Measurements from ENCODE around the gene ENTPD1.

ENTPD1 gene

DNA sequence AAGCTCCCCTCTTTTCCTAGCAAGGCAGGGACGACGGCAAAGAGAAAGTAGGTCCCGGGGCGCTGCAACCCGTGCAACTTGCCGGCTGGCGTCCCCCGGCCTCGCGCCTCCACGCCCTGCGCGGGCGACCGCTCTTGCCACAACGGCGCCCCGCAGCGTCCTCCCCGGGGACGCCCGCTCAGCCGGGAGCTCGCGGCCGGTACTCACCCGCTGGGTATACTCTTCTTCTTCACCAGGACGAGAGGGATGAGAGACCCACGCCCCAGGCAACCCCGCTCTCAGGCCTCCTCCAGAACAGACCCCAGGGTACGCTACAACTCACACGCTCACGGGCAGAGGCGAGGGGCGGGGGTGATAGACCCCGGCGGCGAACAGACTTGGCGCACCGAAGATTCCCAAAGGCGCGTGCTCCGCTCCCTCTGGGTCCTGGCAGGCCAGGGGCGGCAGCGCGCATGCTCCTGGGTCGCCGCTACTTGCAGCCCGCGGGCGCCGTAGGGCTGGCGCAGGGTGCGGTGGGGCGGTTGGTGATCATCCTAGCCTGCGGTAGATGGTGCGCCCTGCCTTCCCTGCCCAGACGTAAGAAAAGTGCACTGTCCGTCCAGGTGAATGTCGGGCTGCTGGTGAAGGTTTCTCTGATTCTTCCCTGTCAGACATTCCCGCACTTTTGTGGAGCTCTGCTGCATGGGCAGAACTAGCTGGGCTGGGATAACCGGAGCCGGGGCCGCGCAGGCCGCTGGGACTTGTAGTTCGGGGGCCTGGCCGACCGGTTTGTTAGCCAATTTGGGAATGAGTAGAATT is 151.7 kb downstream of the ENTPD1 start, which contains the start of gene CC2D2B (continued):
- TF ChIP-seq ZNF660 (tag by site-specific recombination; IDR thresholded peaks at IDR 0.05) (0 out of 2 replicates have a peak, but pooled peaks have one; percentile 24), KLF16 (tag by site-specific recombination; IDR thresholded peaks at IDR 0.05) (no peak), YY1 (tag by site-specific recombination; IDR thresholded peaks at IDR 0.05) (no peak), ZNF48 (tag by site-specific recombination; IDR thresholded peaks at IDR 0.05) (no peak), BCL11A (tag by site-specific recombination; IDR thresholded peaks at IDR 0.05; ENCODE audit: low read depth) (no peak), HOXC10 (CRISPR knock-in tag; IDR thresholded peaks at IDR 0.05) (no peak), ZNF10 (tag by site-specific recombination; IDR thresholded peaks at IDR 0.05) (peak; percentile 33; the same call in 1 of the 2 replicates), ZNF16 (tag by site-specific recombination; IDR thresholded peaks at IDR 0.05; ENCODE audit: low read depth) (no peak), ZNF585B (tag by site-specific recombination; IDR thresholded peaks at IDR 0.05) (no peak), MYNN (tag by site-specific recombination; IDR thresholded peaks at IDR 0.05; ENCODE audit: borderline replicate concordance) (peak; percentile 61; the same call in 1 of the 2 replicates), ZNF626 (tag by site-specific recombination; IDR thresholded peaks at IDR 0.05) (no peak), ZNF341 (tag by site-specific recombination; IDR thresholded peaks at IDR 0.05; ENCODE audit: low read depth) (peak; percentile 66), ZNF23 (tag by site-specific recombination; IDR thresholded peaks at IDR 0.05; ENCODE audit: borderline replicate concordance) (no peak), ZNF354C (tag by site-specific recombination; IDR thresholded peaks at IDR 0.05; ENCODE audit: borderline replicate concordance, low read depth) (no peak), ZNF274 (IDR thresholded peaks at IDR 0.05; ENCODE audit: low read length) (no peak), ZNF274 (tag by site-specific recombination; IDR thresholded peaks at IDR 0.05; ENCODE audit: borderline replicate concordance) (no peak), ZNF169 (tag by site-specific recombination; IDR thresholded peaks at IDR 0.05) (no peak), ZNF184 (tag by site-specific recombination; IDR thresholded peaks at IDR 0.05) (0 out of 2 replicates have a peak, but pooled peaks have one; percentile 17), ZNF2 (tag by site-specific recombination; IDR thresholded peaks at IDR 0.05) (0 out of 2 replicates have a peak, but pooled peaks have one; percentile 66), ZBTB17 (tag by site-specific recombination; IDR thresholded peaks at IDR 0.05) (peak; percentile 99), YY2 (tag by site-specific recombination; IDR thresholded peaks at IDR 0.05) (no peak), ZNF157 (tag by site-specific recombination; IDR thresholded peaks at IDR 0.05) (no peak)
- TF ChIP-seq, protein P1, sequence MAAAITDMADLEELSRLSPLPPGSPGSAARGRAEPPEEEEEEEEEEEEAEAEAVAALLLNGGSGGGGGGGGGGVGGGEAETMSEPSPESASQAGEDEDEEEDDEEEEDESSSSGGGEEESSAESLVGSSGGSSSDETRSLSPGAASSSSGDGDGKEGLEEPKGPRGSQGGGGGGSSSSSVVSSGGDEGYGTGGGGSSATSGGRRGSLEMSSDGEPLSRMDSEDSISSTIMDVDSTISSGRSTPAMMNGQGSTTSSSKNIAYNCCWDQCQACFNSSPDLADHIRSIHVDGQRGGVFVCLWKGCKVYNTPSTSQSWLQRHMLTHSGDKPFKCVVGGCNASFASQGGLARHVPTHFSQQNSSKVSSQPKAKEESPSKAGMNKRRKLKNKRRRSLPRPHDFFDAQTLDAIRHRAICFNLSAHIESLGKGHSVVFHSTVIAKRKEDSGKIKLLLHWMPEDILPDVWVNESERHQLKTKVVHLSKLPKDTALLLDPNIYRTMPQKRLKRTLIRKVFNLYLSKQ (tag by site-specific recombination; IDR thresholded peaks at IDR 0.05; ENCODE audit: borderline replicate concordance) = no peak
- TF ChIP-seq, protein P2, sequence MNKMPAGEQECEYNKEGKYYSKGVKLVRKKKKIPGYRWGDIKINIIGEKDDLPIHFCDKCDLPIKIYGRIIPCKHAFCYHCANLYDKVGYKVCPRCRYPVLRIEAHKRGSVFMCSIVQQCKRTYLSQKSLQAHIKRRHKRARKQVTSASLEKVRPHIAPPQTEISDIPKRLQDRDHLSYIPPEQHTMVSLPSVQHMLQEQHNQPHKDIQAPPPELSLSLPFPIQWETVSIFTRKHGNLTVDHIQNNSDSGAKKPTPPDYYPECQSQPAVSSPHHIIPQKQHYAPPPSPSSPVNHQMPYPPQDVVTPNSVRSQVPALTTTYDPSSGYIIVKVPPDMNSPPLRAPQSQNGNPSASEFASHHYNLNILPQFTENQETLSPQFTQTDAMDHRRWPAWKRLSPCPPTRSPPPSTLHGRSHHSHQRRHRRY (tag by site-specific recombination; IDR thresholded peaks at IDR 0.05) = no peak
- TF ChIP-seq, protein P3, sequence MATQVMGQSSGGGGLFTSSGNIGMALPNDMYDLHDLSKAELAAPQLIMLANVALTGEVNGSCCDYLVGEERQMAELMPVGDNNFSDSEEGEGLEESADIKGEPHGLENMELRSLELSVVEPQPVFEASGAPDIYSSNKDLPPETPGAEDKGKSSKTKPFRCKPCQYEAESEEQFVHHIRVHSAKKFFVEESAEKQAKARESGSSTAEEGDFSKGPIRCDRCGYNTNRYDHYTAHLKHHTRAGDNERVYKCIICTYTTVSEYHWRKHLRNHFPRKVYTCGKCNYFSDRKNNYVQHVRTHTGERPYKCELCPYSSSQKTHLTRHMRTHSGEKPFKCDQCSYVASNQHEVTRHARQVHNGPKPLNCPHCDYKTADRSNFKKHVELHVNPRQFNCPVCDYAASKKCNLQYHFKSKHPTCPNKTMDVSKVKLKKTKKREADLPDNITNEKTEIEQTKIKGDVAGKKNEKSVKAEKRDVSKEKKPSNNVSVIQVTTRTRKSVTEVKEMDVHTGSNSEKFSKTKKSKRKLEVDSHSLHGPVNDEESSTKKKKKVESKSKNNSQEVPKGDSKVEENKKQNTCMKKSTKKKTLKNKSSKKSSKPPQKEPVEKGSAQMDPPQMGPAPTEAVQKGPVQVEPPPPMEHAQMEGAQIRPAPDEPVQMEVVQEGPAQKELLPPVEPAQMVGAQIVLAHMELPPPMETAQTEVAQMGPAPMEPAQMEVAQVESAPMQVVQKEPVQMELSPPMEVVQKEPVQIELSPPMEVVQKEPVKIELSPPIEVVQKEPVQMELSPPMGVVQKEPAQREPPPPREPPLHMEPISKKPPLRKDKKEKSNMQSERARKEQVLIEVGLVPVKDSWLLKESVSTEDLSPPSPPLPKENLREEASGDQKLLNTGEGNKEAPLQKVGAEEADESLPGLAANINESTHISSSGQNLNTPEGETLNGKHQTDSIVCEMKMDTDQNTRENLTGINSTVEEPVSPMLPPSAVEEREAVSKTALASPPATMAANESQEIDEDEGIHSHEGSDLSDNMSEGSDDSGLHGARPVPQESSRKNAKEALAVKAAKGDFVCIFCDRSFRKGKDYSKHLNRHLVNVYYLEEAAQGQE (tag by site-specific recombination; IDR thresholded peaks at IDR 0.05) = no peak
- TF ChIP-seq, protein P4, sequence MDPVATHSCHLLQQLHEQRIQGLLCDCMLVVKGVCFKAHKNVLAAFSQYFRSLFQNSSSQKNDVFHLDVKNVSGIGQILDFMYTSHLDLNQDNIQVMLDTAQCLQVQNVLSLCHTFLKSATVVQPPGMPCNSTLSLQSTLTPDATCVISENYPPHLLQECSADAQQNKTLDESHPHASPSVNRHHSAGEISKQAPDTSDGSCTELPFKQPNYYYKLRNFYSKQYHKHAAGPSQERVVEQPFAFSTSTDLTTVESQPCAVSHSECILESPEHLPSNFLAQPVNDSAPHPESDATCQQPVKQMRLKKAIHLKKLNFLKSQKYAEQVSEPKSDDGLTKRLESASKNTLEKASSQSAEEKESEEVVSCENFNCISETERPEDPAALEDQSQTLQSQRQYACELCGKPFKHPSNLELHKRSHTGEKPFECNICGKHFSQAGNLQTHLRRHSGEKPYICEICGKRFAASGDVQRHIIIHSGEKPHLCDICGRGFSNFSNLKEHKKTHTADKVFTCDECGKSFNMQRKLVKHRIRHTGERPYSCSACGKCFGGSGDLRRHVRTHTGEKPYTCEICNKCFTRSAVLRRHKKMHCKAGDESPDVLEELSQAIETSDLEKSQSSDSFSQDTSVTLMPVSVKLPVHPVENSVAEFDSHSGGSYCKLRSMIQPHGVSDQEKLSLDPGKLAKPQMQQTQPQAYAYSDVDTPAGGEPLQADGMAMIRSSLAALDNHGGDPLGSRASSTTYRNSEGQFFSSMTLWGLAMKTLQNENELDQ (tag by site-specific recombination; IDR thresholded peaks at IDR 0.05; ENCODE audit: low read depth) = no peak
- TF ChIP-seq, protein P5, sequence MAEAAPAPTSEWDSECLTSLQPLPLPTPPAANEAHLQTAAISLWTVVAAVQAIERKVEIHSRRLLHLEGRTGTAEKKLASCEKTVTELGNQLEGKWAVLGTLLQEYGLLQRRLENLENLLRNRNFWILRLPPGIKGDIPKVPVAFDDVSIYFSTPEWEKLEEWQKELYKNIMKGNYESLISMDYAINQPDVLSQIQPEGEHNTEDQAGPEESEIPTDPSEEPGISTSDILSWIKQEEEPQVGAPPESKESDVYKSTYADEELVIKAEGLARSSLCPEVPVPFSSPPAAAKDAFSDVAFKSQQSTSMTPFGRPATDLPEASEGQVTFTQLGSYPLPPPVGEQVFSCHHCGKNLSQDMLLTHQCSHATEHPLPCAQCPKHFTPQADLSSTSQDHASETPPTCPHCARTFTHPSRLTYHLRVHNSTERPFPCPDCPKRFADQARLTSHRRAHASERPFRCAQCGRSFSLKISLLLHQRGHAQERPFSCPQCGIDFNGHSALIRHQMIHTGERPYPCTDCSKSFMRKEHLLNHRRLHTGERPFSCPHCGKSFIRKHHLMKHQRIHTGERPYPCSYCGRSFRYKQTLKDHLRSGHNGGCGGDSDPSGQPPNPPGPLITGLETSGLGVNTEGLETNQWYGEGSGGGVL (tag by site-specific recombination; IDR thresholded peaks at IDR 0.05) = no peak
- TF ChIP-seq, protein P6, sequence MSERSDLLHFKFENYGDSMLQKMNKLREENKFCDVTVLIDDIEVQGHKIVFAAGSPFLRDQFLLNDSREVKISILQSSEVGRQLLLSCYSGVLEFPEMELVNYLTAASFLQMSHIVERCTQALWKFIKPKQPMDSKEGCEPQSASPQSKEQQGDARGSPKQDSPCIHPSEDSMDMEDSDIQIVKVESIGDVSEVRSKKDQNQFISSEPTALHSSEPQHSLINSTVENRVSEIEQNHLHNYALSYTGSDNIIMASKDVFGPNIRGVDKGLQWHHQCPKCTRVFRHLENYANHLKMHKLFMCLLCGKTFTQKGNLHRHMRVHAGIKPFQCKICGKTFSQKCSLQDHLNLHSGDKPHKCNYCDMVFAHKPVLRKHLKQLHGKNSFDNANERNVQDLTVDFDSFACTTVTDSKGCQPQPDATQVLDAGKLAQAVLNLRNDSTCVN (tag by site-specific recombination; optimal IDR thresholded peaks at IDR 0.05) = peak; percentile 97

Measured in HEK293 (cell line).